ENCODE results near the gene COL26A1. TPM values are rescaled to one million over a fixed set of nuclear protein-coding genes. Genes with fewer than 3 reads are reported as not detected.

COL26A1 gene
- total RNA-seq, 4 donors from 2014 or later = not detected

DNA sequence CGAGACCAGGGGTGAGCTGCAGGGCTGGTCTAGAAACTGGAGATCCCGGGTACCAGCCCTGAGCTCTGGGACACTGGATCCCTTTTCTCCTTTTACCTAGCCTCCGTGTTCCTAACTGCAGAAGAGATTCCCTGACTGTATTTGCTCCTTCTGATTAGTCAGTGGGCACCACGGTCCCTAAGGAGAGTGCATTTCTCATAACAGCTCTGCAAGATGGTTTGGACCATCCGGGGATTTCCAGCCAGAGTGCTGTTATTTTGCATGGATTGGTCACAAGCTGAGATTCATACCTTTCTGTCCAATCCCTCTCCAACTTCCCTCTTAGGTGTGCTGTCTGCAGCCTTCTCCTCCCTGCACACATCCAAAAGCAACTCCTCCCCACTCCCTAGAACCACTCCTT lies 143.9 kb downstream of the COL26A1 start:
- Histone ChIP-seq H3K4me1 (no peaks in the 10 kb centered on the region), H3K27ac (no peak overlapping the region), H3K36me3 (no peaks in the 10 kb centered on the region), H3K4me3 (no peak overlapping the region), H3K9me3 (no peaks in the 10 kb centered on the region), H3K27me3 (peaks cover 46% of the 10 kb centered on the region)
- intact Hi-C loops (cut with DNase I; ENCODE audit: low total_unique reads) = no loop called here
- 59 to 60% methylated on average over 3 to 5 of the region's 5 CpGs for WGBS, 2 donors (ENCODE audit: low coverage in 1 of 2)
- in situ Hi-C loops (cut with MboI; ENCODE audit: low pct_ligation_motif_present in 1 of 4, low pct_unique_long_range_greater_than_20kb in 1 of 4, low sequenced_read_pairs in 3 of 4) = no loop called here
- DNase-seq = no peak
- TF ChIP-seq EP300 (IDR thresholded peaks at IDR 0.05; ENCODE audit: low read depth) (no peak), POLR2A (IDR thresholded peaks at IDR 0.05) (no peak), POLR2AphosphoS5 (IDR thresholded peaks at IDR 0.05) (no peak)
- TF ChIP-seq, protein P1, sequence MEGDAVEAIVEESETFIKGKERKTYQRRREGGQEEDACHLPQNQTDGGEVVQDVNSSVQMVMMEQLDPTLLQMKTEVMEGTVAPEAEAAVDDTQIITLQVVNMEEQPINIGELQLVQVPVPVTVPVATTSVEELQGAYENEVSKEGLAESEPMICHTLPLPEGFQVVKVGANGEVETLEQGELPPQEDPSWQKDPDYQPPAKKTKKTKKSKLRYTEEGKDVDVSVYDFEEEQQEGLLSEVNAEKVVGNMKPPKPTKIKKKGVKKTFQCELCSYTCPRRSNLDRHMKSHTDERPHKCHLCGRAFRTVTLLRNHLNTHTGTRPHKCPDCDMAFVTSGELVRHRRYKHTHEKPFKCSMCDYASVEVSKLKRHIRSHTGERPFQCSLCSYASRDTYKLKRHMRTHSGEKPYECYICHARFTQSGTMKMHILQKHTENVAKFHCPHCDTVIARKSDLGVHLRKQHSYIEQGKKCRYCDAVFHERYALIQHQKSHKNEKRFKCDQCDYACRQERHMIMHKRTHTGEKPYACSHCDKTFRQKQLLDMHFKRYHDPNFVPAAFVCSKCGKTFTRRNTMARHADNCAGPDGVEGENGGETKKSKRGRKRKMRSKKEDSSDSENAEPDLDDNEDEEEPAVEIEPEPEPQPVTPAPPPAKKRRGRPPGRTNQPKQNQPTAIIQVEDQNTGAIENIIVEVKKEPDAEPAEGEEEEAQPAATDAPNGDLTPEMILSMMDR (IDR thresholded peaks at IDR 0.05) = no peak

DNA sequence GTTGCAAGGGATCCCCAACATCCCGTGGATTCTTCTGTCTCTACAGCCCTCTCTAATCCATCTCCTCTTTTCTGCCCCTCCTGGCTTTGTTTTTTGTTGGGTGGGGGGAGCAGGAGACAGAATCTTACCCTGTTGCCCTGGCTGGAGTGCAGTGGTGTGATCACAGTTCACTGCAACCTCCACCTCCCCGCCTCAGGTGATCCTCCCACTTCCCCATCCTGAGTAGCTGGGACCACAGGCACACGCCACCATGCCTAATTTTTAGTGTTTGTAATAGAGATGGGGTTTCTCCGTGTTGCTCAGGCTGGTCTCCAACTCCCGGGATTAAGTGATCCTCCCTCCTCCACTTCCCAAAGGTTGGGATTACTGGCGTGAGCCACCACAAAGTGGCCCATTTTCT lies 144.7 kb downstream of the COL26A1 start:
- Histone ChIP-seq H3K36me3 (no peaks in the 10 kb centered on the region), H3K9me3 (no peaks in the 10 kb centered on the region), H3K27me3 (peaks cover 54% of the 10 kb centered on the region), H3K27ac (no peak overlapping the region), H3K4me3 (no peak overlapping the region), H3K4me1 (no peaks in the 10 kb centered on the region)
- in situ Hi-C loops (cut with MboI; ENCODE audit: low pct_ligation_motif_present in 1 of 4, low pct_unique_long_range_greater_than_20kb in 1 of 4, low sequenced_read_pairs in 3 of 4) = no loop called here
- no peak for DNase-seq
- intact Hi-C loops (cut with DNase I; ENCODE audit: low total_unique reads) = no loop called here
- 36 to 40% methylated on average over 5 to 6 of the region's 6 CpGs for WGBS, 2 donors (ENCODE audit: low coverage in 1 of 2)
- TF ChIP-seq POLR2AphosphoS5 (IDR thresholded peaks at IDR 0.05) = no peak

DNA sequence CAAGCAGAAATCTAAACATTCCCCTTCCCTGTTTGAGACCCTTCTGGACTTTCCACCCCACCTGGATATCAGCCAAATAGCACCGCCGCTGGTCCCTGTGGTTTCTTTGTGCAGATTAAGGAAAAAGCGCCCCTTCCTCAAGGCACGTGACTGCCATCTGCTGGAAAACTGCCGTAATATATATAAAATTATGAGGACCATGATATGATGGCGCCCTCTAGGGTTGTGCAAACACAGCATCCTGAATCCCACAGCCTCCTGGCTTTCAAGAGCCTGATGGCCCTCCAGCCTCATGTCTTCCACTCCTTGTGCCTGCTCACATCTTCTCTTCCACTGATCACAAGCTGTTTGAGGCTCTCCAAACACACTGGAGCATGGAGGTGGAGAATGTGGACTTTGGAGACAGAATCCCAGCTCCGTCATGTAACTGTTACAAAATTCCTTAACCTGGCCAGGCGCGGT lies 145.1 kb downstream of the COL26A1 start:
- TF ChIP-seq POLR2AphosphoS5 (IDR thresholded peaks at IDR 0.05) (no peak), EP300 (IDR thresholded peaks at IDR 0.05; ENCODE audit: low read depth) (no peak), POLR2A (IDR thresholded peaks at IDR 0.05) (no peak)
- TF ChIP-seq, protein P1 (IDR thresholded peaks at IDR 0.05) = peak; percentile 33 to 51 (median 38)
- no peak overlapping the region for H3K27ac ChIP-seq
- H3K9me3 ChIP-seq = no peaks in the 10 kb centered on the region
- no peaks in the 10 kb centered on the region for H3K36me3 ChIP-seq
- 20 to 29% methylated on average over 5 to 9 of the region's 9 CpGs for WGBS, 2 donors (ENCODE audit: low coverage in 1 of 2)
- H3K4me3 ChIP-seq = no peak overlapping the region
- H3K27me3 ChIP-seq = peaks cover 58% of the 10 kb centered on the region
- in situ Hi-C loops (cut with MboI; ENCODE audit: low pct_ligation_motif_present in 1 of 4, low pct_unique_long_range_greater_than_20kb in 1 of 4, low sequenced_read_pairs in 3 of 4) = no loop called here
- no peaks in the 10 kb centered on the region for H3K4me1 ChIP-seq
- intact Hi-C loops (cut with DNase I; ENCODE audit: low total_unique reads) = loop anchor here (2.0 kb wide), 1 partner anchor 71 kb away; no protein-coding TSS in a partner anchor
- peak; percentile 14 for DNase-seq

DNA sequence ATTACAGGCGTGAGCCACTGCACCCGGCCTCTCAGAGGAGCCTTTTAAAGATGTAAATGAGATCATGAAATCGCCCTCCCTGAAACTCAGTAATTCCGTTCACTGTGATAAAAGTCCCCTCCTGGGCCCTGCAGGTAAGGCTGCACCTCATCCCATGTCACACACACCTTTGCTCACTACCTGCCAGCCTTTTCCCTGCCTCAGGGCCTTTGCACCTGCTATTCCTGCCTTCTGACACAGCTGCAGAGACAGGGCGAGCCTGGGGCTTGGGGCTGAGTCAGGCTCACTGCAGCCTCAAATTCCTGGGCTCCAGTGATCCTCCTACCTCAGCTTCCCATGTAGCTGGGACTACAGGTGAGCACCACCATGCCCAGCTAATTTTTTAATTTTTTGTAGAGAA lies 147.6 kb downstream of the COL26A1 start:
- H3K27ac ChIP-seq = no peak overlapping the region
- no peak for DNase-seq
- no peaks in the 10 kb centered on the region for H3K4me1 ChIP-seq
- WGBS, 2 donors (ENCODE audit: low coverage in 1 of 2) = 83% methylated on average over 1 to 5 of the region's 5 CpGs
- no peaks in the 10 kb centered on the region for H3K36me3 ChIP-seq
- intact Hi-C loops (cut with DNase I; ENCODE audit: low total_unique reads) = no loop called here
- no peak overlapping the region for H3K4me3 ChIP-seq
- in situ Hi-C loops (cut with MboI; ENCODE audit: low pct_ligation_motif_present in 1 of 4, low pct_unique_long_range_greater_than_20kb in 1 of 4, low sequenced_read_pairs in 3 of 4) = no loop called here
- TF ChIP-seq, protein P1 (IDR thresholded peaks at IDR 0.05) = no peak
- TF ChIP-seq POLR2AphosphoS5 (IDR thresholded peaks at IDR 0.05) = no peak
- no peak for TF ChIP-seq EP300 (IDR thresholded peaks at IDR 0.05; ENCODE audit: low read depth)
- no peak for TF ChIP-seq POLR2A (IDR thresholded peaks at IDR 0.05)
- H3K27me3 ChIP-seq = peaks cover 71% of the 10 kb centered on the region
- no peaks in the 10 kb centered on the region for H3K9me3 ChIP-seq

DNA sequence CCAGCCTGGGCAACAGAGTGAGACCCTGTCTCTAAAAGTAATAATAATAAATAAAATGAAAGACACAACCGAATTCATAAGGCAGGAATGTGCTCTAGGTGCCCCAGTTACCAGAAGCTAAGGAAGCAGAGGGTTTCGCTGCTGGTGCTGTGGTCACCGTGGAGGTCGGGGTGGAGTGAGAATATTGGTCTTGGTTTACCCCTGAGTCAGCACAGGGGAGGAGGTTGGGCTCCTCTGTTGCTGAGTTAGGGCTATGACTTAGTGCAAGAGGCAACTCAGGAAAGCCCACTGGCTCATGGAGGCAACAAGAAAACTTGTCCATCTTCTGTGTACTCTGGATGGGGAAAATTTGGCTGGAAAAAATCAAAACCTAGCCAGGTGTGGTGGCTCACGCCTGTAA lies 149.3 kb downstream of the COL26A1 start:
- intact Hi-C loops (cut with DNase I; ENCODE audit: low total_unique reads) = no loop called here
- DNase-seq = no peak
- Histone ChIP-seq H3K4me1 (no peaks in the 10 kb centered on the region), H3K36me3 (no peaks in the 10 kb centered on the region), H3K4me3 (no peak overlapping the region), H3K9me3 (no peaks in the 10 kb centered on the region), H3K27ac (no peak overlapping the region), H3K27me3 (peaks cover 66% of the 10 kb centered on the region)
- TF ChIP-seq, protein P1 (IDR thresholded peaks at IDR 0.05) = no peak
- in situ Hi-C loops (cut with MboI; ENCODE audit: low pct_ligation_motif_present in 1 of 4, low pct_unique_long_range_greater_than_20kb in 1 of 4, low sequenced_read_pairs in 3 of 4) = no loop called here
- WGBS, 2 donors (ENCODE audit: low coverage in 1 of 2) = 69 to 85% methylated on average over 5 of the region's 5 CpGs

All from transverse colon (tissue), 4 donors.